Transverse colon (tissue), 4 donors: ENCODE measurements around the gene BORCS5.

Experiments used
- CTCF ChIP-seq, 5 experiments: fragments of 200-600 bp in 3 of 5; fragments of 450-650 bp in 2 of 5; sonication (generic) in 3 of 5; IDR thresholded peaks; 1 replicate in 2 of 5; 2 replicates in 3 of 5; pipeline ENCODE4 v1.5.1; 2016 to 2017; ENCODE audit warnings: antibody characterized with exemption in 5 of 5, inconsistent platforms in 3 of 5, mild to moderate bottlenecking in 2 of 5, moderate library complexity in 1 of 5
- EP300 ChIP-seq: sonication (generic); formaldehyde crosslinking; IDR thresholded peaks from one replicate; pipeline ENCODE4 v1.6.1; 2017; ENCODE audit warnings: antibody characterized with exemption, low read depth
- POLR2A ChIP-seq: fragments of 450-650 bp; IDR thresholded peaks from one replicate; pipeline ENCODE4 v1.6.1; 2016; ENCODE audit warnings: antibody characterized with exemption, mild to moderate bottlenecking, moderate library complexity
- POLR2AphosphoS5 ChIP-seq, 3 donors: sonication (generic); formaldehyde crosslinking; IDR thresholded peaks; one replicate each; pipeline ENCODE4 v1.6.1; 2016; ENCODE audit warnings: antibody characterized with exemption in 3 of 3

- TF ChIP-seq CTCF (IDR thresholded peaks at IDR 0.05), result peak; percentile 62 to 74 (median 66)
- TF ChIP-seq POLR2A, result no peak
- no peak for TF ChIP-seq EP300
- TF ChIP-seq POLR2AphosphoS5 (IDR thresholded peaks at IDR 0.05), result peak in 1 of 3 donors; percentile 10
These were observed 29.1 kb upstream of the BORCS5 start for GRCh38 chr12:12327802-12328201.
